Measurements from ENCODE around the gene TGDS. TPM values are rescaled to one million over a fixed set of nuclear protein-coding genes. Genes with fewer than 3 reads are reported as not detected.

The TGDS gene
- total RNA-seq, 2 donors from 2014 or later, result 6.1 to 6.5 TPM

DNA sequence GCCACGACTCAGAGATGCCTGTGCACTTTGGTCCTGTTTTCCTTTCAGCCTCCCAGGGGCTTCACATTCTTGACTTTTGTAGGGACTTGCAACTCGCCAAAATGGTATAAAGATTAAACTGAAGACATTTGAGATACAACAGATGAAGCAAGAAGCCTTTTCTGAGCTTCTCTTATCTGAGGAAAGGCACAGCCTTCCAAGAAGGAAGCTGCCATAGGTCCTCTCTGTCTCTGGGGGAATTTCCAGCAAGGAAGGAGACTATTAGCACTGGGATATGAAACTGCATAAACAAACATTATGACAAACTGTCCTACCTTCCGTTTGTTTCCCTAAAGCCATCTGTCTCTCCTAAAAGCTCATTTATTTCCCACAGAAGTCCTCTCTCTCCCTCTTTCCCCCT, 39.3 kb downstream of the TGDS start:
- Histone ChIP-seq H3K9me3 (no peaks in the 10 kb centered on the region), H3K36me3 (no peaks in the 10 kb centered on the region), H3K27ac (no peak overlapping the region), H3K27me3 (no peaks in the 10 kb centered on the region), H3K4me1 (no peaks in the 10 kb centered on the region), H3K4me3 (no peak overlapping the region)
- TF ChIP-seq, protein P1, sequence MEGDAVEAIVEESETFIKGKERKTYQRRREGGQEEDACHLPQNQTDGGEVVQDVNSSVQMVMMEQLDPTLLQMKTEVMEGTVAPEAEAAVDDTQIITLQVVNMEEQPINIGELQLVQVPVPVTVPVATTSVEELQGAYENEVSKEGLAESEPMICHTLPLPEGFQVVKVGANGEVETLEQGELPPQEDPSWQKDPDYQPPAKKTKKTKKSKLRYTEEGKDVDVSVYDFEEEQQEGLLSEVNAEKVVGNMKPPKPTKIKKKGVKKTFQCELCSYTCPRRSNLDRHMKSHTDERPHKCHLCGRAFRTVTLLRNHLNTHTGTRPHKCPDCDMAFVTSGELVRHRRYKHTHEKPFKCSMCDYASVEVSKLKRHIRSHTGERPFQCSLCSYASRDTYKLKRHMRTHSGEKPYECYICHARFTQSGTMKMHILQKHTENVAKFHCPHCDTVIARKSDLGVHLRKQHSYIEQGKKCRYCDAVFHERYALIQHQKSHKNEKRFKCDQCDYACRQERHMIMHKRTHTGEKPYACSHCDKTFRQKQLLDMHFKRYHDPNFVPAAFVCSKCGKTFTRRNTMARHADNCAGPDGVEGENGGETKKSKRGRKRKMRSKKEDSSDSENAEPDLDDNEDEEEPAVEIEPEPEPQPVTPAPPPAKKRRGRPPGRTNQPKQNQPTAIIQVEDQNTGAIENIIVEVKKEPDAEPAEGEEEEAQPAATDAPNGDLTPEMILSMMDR (IDR thresholded peaks at IDR 0.05), result no peak
- no peak for DNase-seq (ENCODE audit: low spot score)

DNA sequence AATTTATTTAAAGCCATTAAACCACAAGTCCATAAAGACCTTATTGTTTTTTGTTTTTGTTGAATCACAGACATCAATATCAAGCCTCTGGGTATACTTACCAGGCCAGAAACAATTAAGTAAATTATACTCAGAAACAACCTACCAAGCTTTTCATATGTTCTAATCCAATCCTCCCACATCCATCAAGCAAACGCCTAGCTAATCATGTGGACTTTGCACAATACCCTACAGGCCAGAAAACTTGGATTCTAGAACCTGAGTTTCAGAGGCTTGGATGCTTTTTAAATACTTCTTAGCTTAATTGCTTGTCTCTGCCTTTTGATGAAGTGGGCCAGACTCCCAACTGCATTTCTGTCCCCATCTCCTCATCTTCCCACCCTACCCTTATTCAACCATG, 39.9 kb downstream of the TGDS start:
- no peak for DNase-seq (ENCODE audit: low spot score)
- Histone ChIP-seq H3K4me1 (no peaks in the 10 kb centered on the region), H3K9me3 (no peaks in the 10 kb centered on the region), H3K27me3 (no peaks in the 10 kb centered on the region), H3K27ac (no peak overlapping the region), H3K36me3 (no peaks in the 10 kb centered on the region), H3K4me3 (no peak overlapping the region)
- TF ChIP-seq, protein P1 (IDR thresholded peaks at IDR 0.05), result no peak

DNA sequence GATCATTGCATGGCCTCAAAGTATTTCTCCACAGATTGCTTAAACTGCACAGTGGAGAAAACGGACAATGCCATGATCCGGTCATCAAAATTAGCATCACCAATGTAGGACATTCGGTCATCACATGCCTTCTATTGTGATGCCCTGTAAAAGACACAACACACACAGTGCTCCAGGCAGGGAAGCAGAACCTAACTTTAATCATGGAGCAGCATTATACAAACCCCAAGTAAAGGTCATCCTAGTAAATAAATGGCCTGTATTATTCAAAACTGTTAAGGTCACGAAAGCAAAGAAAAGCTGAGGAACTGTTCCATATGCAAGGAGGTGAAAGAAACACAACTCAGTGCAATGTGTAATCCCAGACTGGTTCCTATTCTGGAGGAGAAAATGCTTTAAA, 42.2 kb downstream of the TGDS start:
- TF ChIP-seq, protein P1 (IDR thresholded peaks at IDR 0.05), result no peak
- H3K9me3 ChIP-seq, result no peaks in the 10 kb centered on the region
- no peak overlapping the region for H3K4me3 ChIP-seq
- no peaks in the 10 kb centered on the region for H3K36me3 ChIP-seq
- peaks cover 0 to under 1% of the 10 kb centered on the region in 2 donors for H3K4me1 ChIP-seq
- no peak for DNase-seq (ENCODE audit: low spot score)
- H3K27ac ChIP-seq, result no peak overlapping the region
- H3K27me3 ChIP-seq, result no peaks in the 10 kb centered on the region

DNA sequence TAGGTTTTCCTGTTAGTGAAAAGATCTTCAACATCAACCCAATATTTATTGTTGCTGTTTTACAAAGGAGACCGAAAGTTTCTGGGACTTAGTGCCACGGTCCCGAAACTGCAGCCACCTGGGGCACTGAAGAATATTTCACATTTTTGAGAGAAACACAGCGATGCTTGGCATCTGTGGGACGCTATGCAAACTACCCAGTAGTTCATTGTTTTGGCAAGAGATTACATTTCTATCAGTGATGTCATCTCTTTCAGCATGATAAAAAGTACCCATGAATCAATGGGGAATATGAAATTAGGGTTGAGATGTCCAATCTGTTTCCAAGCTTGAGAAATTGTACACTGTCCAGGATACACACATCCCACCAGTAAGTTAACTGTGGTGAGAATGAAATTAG, 43.9 kb downstream of the TGDS start:
- TF ChIP-seq, protein P1 (IDR thresholded peaks at IDR 0.05), result no peak
- no peak overlapping the region for H3K27ac ChIP-seq
- H3K4me3 ChIP-seq, result no peak overlapping the region
- H3K4me1 ChIP-seq, result peaks cover 0 to 9% of the 10 kb centered on the region in 2 donors
- H3K27me3 ChIP-seq, result no peaks in the 10 kb centered on the region
- H3K36me3 ChIP-seq, result no peaks in the 10 kb centered on the region
- H3K9me3 ChIP-seq, result no peaks in the 10 kb centered on the region
- DNase-seq (ENCODE audit: low spot score), result no peak

DNA sequence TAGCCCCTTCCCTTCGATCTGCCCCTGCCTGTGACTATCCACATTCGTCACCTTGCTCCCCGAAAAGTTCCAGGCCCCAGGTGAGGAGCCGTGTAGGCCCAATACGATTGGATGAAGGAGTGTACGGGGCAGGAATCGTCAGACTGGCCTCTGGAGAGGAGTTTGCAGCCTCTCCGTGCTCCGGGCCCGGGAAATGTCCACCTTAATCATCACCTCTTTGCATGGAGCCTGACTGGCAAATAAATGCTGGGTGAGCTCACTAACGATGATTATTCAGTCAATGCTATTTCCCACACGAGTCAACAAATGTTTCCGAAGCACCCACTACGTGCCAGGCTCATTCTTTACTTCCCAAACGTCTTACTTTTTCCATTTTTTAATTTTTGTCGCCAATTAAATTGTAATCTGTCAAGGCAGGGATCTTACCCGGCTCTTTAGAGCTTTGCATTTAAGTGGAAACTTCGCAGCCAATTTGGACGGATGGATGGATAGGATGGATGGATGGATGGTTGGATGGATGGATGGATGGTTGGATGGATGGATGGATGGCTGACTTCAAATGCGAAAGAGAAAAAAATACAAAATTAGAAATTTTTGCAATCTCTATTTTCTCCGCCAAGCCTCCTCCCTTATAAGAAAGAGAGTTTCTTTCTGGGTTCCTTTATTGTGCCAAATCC, 45.8 kb downstream of the TGDS start:
- H3K27me3 ChIP-seq, result no peaks in the 10 kb centered on the region
- no peaks in the 10 kb centered on the region for H3K36me3 ChIP-seq
- TF ChIP-seq, protein P1 (IDR thresholded peaks at IDR 0.05), result no peak
- peak overlapping the region; percentile 96 to 98 for H3K27ac ChIP-seq
- H3K9me3 ChIP-seq, result no peaks in the 10 kb centered on the region
- no peak for DNase-seq (ENCODE audit: low spot score)
- H3K4me1 ChIP-seq, result peaks cover 0 to 9% of the 10 kb centered on the region in 2 donors
- H3K4me3 ChIP-seq, result peak overlapping the region; percentile 72 to 76
